Liver (tissue), 3 donors: Measurements from ENCODE around the gene SLC16A11.

ENCODE experiments used
- EGR1 ChIP-seq, 2 donors: IDR thresholded peaks; 2 replicates each; pipeline ENCODE4 v1.6.1; 2016 to 2018; ENCODE audit warnings: antibody characterized with exemption in 2 of 2, low read depth in 2 of 2
- GABPA ChIP-seq, 2 donors: IDR thresholded peaks in 1 of 2; conservative IDR thresholded peaks in 1 of 2; 2 replicates each; pipeline ENCODE4 v1.6.1; 2016; ENCODE audit warnings: antibody characterized with exemption in 2 of 2, mild to moderate bottlenecking in 1 of 2, moderate library complexity in 1 of 2
- HNF4A ChIP-seq, 2 donors: conservative IDR thresholded peaks; 2 replicates each; pipeline ENCODE4 v1.6.1; 2016; ENCODE audit warnings: antibody characterized with exemption in 2 of 2, mild to moderate bottlenecking in 2 of 2
- JUND ChIP-seq, 2 donors: IDR thresholded peaks; 2 replicates each; pipeline ENCODE4 v1.6.1; 2016; ENCODE audit warnings: antibody characterized with exemption in 2 of 2
- RAD21 ChIP-seq, 2 donors: IDR thresholded peaks; 2 replicates each; pipeline ENCODE4 v1.6.1; 2016; ENCODE audit warnings: antibody characterized with exemption in 2 of 2, mild to moderate bottlenecking in 2 of 2
- TAF1 ChIP-seq: conservative IDR thresholded peaks from 2 replicates; pipeline ENCODE4 v1.6.1; 2016; ENCODE audit warnings: antibody characterized with exemption, mild to moderate bottlenecking
- TF ChIP-seq, protein P1 (sequence below): IDR thresholded peaks from 2 replicates; pipeline ENCODE4 v1.6.1; 2016; ENCODE audit warnings: antibody characterized with exemption, mild to moderate bottlenecking
- TF ChIP-seq, protein P2 (sequence below): IDR thresholded peaks from 2 replicates; pipeline ENCODE4 v1.6.1; 2016; ENCODE audit warnings: antibody characterized with exemption
- TF ChIP-seq, protein P3 (sequence below): fragments of 150-350 bp; IDR thresholded peaks from 2 replicates; pipeline ENCODE4 v1.5.1; 2017; ENCODE audit warnings: improper control_type of control experiment, low read depth, low read length; ENCODE audit not compliant: missing input control
- TF ChIP-seq, protein P4 (sequence below): IDR thresholded peaks from 2 replicates; pipeline ENCODE4 v1.6.1; 2016; ENCODE audit warnings: antibody characterized with exemption
- donor health status: healthy.
- donor health status: healthy.

DNA sequence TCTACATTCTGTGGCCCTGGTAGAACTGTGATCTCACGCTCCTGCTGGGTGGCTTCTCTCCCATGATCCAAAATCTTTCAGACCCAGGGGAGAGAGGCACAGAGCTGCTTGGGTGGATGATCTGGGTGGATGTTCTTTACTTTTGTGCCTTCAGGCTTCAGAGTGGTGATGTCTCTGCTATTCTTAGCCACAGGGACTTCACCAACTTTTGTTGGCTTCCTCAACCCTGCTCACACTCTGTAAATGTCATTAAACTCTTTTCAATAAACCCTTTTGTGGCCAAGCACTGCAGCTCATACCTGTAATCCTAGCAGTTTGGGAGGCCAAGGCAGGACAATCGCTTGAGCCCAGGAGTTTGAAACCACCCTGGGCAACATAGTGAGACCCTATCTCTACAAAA, 28.5 kb upstream of the SLC16A11 start:
- TF ChIP-seq, protein P1, sequence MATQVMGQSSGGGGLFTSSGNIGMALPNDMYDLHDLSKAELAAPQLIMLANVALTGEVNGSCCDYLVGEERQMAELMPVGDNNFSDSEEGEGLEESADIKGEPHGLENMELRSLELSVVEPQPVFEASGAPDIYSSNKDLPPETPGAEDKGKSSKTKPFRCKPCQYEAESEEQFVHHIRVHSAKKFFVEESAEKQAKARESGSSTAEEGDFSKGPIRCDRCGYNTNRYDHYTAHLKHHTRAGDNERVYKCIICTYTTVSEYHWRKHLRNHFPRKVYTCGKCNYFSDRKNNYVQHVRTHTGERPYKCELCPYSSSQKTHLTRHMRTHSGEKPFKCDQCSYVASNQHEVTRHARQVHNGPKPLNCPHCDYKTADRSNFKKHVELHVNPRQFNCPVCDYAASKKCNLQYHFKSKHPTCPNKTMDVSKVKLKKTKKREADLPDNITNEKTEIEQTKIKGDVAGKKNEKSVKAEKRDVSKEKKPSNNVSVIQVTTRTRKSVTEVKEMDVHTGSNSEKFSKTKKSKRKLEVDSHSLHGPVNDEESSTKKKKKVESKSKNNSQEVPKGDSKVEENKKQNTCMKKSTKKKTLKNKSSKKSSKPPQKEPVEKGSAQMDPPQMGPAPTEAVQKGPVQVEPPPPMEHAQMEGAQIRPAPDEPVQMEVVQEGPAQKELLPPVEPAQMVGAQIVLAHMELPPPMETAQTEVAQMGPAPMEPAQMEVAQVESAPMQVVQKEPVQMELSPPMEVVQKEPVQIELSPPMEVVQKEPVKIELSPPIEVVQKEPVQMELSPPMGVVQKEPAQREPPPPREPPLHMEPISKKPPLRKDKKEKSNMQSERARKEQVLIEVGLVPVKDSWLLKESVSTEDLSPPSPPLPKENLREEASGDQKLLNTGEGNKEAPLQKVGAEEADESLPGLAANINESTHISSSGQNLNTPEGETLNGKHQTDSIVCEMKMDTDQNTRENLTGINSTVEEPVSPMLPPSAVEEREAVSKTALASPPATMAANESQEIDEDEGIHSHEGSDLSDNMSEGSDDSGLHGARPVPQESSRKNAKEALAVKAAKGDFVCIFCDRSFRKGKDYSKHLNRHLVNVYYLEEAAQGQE: no peak
- TF ChIP-seq, protein P2, sequence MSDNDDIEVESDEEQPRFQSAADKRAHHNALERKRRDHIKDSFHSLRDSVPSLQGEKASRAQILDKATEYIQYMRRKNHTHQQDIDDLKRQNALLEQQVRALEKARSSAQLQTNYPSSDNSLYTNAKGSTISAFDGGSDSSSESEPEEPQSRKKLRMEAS: no peak
- TF ChIP-seq, protein P3, sequence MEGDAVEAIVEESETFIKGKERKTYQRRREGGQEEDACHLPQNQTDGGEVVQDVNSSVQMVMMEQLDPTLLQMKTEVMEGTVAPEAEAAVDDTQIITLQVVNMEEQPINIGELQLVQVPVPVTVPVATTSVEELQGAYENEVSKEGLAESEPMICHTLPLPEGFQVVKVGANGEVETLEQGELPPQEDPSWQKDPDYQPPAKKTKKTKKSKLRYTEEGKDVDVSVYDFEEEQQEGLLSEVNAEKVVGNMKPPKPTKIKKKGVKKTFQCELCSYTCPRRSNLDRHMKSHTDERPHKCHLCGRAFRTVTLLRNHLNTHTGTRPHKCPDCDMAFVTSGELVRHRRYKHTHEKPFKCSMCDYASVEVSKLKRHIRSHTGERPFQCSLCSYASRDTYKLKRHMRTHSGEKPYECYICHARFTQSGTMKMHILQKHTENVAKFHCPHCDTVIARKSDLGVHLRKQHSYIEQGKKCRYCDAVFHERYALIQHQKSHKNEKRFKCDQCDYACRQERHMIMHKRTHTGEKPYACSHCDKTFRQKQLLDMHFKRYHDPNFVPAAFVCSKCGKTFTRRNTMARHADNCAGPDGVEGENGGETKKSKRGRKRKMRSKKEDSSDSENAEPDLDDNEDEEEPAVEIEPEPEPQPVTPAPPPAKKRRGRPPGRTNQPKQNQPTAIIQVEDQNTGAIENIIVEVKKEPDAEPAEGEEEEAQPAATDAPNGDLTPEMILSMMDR: no peak
- no peak for TF ChIP-seq RAD21 (IDR thresholded peaks at IDR 0.05)
- no peak for TF ChIP-seq TAF1
- TF ChIP-seq GABPA (IDR thresholded peaks at IDR 0.05 in 1 of 2, conservative IDR thresholded peaks at IDR 0.05 in 1 of 2): no peak
- no peak for TF ChIP-seq EGR1 (IDR thresholded peaks at IDR 0.05; ENCODE audit: low read depth in 2 of 2)
- TF ChIP-seq HNF4A (conservative IDR thresholded peaks at IDR 0.05): no peak
- TF ChIP-seq JUND (IDR thresholded peaks at IDR 0.05): no peak
- TF ChIP-seq, protein P4, sequence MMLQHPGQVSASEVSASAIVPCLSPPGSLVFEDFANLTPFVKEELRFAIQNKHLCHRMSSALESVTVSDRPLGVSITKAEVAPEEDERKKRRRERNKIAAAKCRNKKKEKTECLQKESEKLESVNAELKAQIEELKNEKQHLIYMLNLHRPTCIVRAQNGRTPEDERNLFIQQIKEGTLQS: no peak
